Measurements from ENCODE around the gene MAP2K1.

The MAP2K1 gene

DNA sequence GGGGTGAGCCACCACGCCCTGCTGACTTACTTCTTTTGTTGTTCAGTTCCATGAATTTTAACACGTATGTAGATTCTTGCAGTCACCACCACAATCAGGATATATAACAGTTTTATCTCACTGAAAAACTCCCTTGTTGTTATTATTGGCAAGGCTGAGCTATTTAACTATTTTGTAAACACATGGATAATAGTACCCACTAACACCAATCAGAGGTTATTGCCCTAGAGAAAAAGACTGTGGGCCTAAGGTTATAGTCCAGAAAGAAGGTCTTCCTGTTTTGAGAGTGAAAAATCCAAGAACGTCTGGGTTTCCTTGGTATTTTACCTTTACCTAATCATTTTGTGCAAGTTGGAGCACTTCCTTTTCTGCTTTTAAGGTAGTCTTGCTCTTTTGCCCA is 127.9 kb downstream of the MAP2K1 start:
- no peak overlapping the region for H3K4me3 ChIP-seq (ENCODE audit: low read depth, low read length)
- TF ChIP-seq, protein P1, sequence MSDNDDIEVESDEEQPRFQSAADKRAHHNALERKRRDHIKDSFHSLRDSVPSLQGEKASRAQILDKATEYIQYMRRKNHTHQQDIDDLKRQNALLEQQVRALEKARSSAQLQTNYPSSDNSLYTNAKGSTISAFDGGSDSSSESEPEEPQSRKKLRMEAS (IDR thresholded peaks at IDR 0.05; ENCODE audit: low read depth, low read length), result no peak
- DNase-seq (ENCODE audit: low read depth), result no peak

- DNase-seq (ENCODE audit: low read depth), result no peak
- H3K4me3 ChIP-seq (ENCODE audit: low read depth, low read length), result no peak overlapping the region
- TF ChIP-seq POLR2A (IDR thresholded peaks at IDR 0.05; ENCODE audit: extremely low read depth, insufficient read length) (no peak), MYC (IDR thresholded peaks at IDR 0.05; ENCODE audit: low read depth, low read length) (no peak), CTCF (IDR thresholded peaks at IDR 0.05; ENCODE audit: low read depth, low read length) (no peak)
- TF ChIP-seq, protein P1 (IDR thresholded peaks at IDR 0.05; ENCODE audit: low read depth, low read length), result no peak
Observed at GRCh38 chr15:66515901-66516322, 129.2 kb downstream of the MAP2K1 start.

DNA sequence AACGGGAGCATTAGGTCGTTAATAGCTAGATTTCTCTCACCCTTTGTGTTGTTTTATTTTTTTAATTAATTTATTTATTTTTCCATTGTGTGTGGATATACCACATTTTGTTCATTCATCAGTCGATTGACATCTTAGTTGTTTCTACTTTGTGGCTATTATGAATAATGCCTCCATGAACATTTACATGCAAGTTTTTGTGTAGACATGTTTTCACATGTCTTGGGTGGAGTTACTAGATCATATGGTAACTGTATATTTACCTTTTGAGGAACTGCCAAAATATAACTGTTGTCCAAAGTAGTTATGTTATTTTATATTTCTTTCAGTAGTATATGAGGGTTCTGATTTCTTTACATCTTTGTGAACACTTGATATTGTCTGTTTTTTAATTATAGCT is 137.2 kb downstream of the MAP2K1 start:
- TF ChIP-seq POLR2A (IDR thresholded peaks at IDR 0.05; ENCODE audit: extremely low read depth, insufficient read length) (no peak), CTCF (IDR thresholded peaks at IDR 0.05; ENCODE audit: low read depth, low read length) (no peak), MYC (IDR thresholded peaks at IDR 0.05; ENCODE audit: low read depth, low read length) (no peak)
- H3K4me3 ChIP-seq (ENCODE audit: low read depth, low read length), result no peak overlapping the region
- no peak for DNase-seq (ENCODE audit: low read depth)

- TF ChIP-seq MYC (IDR thresholded peaks at IDR 0.05; ENCODE audit: low read depth, low read length) (no peak), CTCF (IDR thresholded peaks at IDR 0.05; ENCODE audit: low read depth, low read length) (no peak), POLR2A (IDR thresholded peaks at IDR 0.05; ENCODE audit: extremely low read depth, insufficient read length) (no peak)
- TF ChIP-seq, protein P1 (IDR thresholded peaks at IDR 0.05; ENCODE audit: low read depth, low read length), result no peak
Observed at GRCh38 chr15:66524838-66525237, 138.1 kb downstream of the MAP2K1 start.

DNA sequence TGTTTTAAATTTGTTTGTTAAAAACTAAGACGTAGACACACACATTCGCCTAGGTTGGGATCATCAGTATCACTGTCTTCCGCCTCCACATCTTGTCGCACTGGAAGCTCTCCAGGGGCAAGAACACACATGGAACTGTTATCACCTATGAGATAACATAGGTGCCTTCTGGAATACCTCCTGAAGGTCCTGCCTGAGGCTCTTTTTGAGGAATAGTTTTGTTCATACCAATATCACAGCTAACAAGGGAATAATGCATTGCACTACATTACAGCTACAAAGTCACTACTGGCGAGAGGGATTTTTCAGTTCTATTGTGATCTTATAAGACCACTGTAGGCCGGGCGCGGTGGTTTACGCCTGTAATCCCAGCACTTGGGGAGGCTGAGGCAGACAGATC is 148.3 kb downstream of the MAP2K1 start:
- TF ChIP-seq, protein P1 (IDR thresholded peaks at IDR 0.05; ENCODE audit: low read depth, low read length), result no peak
- TF ChIP-seq POLR2A (IDR thresholded peaks at IDR 0.05; ENCODE audit: extremely low read depth, insufficient read length), result no peak
- TF ChIP-seq CTCF (IDR thresholded peaks at IDR 0.05; ENCODE audit: low read depth, low read length), result no peak
- no peak for TF ChIP-seq MYC (IDR thresholded peaks at IDR 0.05; ENCODE audit: low read depth, low read length)
- no peak overlapping the region for H3K4me3 ChIP-seq (ENCODE audit: low read depth, low read length)

More at GRCh38 chr15:66524838-66525237, 138.1 kb downstream of the MAP2K1 start:
- DNase-seq (ENCODE audit: low read depth), result no peak
- H3K4me3 ChIP-seq (ENCODE audit: low read depth, low read length), result no peak overlapping the region

More for the DNA sequence above, 148.3 kb downstream of the MAP2K1 start:
- no peak for DNase-seq (ENCODE audit: low read depth)

Data from NB4 (cell line).